HFFc6 (cell line): ENCODE data around the gene BHLHE41. TPM values are rescaled to one million over a fixed set of nuclear protein-coding genes. Genes with fewer than 3 reads are reported as not detected.

Experiments used
- DNase-seq: peaks from one replicate; pipeline ENCODE4 v3.0.0-alpha.2; 2018
- H3K27ac Mint-ChIP-seq: 2 replicates; pipeline ENCODE4 v1.8.0; 2020; ENCODE audit warnings: mild to moderate bottlenecking, mixed read lengths
- H3K27me3 Mint-ChIP-seq: 2 replicates; pipeline ENCODE4 v1.8.0; 2021; ENCODE audit warnings: mild to moderate bottlenecking, moderate library complexity, mixed read lengths; ENCODE audit not compliant: insufficient read depth
- H3K36me3 Mint-ChIP-seq: 2 replicates; pipeline ENCODE4 v1.8.0; 2021; ENCODE audit warnings: low read depth, mixed read lengths
- H3K4me1 Mint-ChIP-seq: 2 replicates; pipeline ENCODE4 v1.8.0; 2020; ENCODE audit warnings: low read depth, mixed read lengths
- H3K4me3 Mint-ChIP-seq: 2 replicates; pipeline ENCODE4 v1.8.0; 2020; ENCODE audit warnings: mild to moderate bottlenecking, moderate library complexity, mixed read lengths
- H3K9me3 Mint-ChIP-seq: 2 replicates; pipeline ENCODE4 v1.8.0; 2020; ENCODE audit warnings: mild to moderate bottlenecking, mixed read lengths
- total RNA-seq, 6 experiments: library from RNA; stranded (reverse); fragmentation: NEBNext Ultra II Directional; extraction: Animal tissue kit (Norgen Biotek cat#: 25700); gene quantifications; 2 replicates in 1 of 6; 3 replicates in 5 of 6; pipeline ENCODE4 v1.2.3, GENCODE V29; 2021
- TF ChIP-seq, protein P1 (sequence below): fragments of 200-600 bp; sonication (generic); IDR thresholded peaks from 2 replicates; pipeline ENCODE4 v1.5.0; 2021; ENCODE audit warnings: antibody characterized with exemption, mild to moderate bottlenecking

The BHLHE41 gene
- total RNA-seq, 6 experiments from 2014 or later, result 12.3 to 17.6 (median 13.8) TPM

DNA sequence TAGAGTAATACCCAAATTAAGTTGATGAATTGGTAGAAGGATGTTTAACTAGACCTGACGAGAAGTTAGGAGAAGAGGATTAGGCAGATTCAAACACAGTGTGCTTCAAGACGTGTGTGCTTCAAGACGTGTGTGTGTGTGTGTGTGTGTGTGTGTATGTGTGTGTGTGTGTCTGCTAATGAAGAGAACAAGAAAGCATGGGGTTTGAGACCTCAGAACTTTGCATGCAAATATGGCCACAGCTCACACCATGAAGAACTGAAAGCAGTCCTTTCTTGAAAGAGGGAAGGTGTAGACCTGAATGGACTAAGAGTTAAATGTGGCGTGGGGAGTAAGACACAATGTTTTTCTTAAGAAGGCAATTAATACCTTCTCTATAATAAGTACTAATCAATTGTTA, 38.1 kb upstream of the BHLHE41 start:
- Mint-ChIP-seq H3K4me1 (no peaks in the 10 kb centered on the region), H3K36me3 (no peaks in the 10 kb centered on the region), H3K27me3 (no peaks in the 10 kb centered on the region; the same call in 1 of the 2 replicates), H3K27ac (no peak overlapping the region), H3K9me3 (no peaks in the 10 kb centered on the region), H3K4me3 (no peak overlapping the region)
- no peak for DNase-seq
- TF ChIP-seq, protein P1, sequence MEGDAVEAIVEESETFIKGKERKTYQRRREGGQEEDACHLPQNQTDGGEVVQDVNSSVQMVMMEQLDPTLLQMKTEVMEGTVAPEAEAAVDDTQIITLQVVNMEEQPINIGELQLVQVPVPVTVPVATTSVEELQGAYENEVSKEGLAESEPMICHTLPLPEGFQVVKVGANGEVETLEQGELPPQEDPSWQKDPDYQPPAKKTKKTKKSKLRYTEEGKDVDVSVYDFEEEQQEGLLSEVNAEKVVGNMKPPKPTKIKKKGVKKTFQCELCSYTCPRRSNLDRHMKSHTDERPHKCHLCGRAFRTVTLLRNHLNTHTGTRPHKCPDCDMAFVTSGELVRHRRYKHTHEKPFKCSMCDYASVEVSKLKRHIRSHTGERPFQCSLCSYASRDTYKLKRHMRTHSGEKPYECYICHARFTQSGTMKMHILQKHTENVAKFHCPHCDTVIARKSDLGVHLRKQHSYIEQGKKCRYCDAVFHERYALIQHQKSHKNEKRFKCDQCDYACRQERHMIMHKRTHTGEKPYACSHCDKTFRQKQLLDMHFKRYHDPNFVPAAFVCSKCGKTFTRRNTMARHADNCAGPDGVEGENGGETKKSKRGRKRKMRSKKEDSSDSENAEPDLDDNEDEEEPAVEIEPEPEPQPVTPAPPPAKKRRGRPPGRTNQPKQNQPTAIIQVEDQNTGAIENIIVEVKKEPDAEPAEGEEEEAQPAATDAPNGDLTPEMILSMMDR, result no peak

DNA sequence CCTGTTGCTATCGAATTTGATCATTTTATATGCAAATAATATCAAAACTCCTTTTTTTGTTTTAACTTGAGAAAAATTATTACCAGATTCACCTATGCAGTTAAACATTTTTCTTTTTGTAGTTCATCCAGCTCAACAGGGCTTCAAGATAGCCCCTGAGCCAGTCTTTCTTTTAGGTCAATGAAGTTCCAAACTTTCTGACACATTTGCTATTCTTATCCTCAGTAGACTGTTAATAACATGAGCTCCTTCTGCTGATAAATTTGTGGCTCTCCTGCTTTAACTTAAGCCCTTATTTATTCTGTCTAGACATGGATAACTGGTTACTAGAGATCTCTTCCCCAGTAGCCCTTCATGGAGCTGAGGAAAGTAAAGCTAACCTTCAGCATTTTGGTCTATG, 37.3 kb upstream of the BHLHE41 start:
- TF ChIP-seq, protein P1, result no peak
- no peak overlapping the region for H3K27ac Mint-ChIP-seq
- no peaks in the 10 kb centered on the region for H3K4me1 Mint-ChIP-seq
- no peaks in the 10 kb centered on the region; the same call in 1 of the 2 replicates for H3K27me3 Mint-ChIP-seq
- H3K9me3 Mint-ChIP-seq, result no peaks in the 10 kb centered on the region
- DNase-seq, result no peak
- H3K4me3 Mint-ChIP-seq, result no peak overlapping the region
- H3K36me3 Mint-ChIP-seq, result no peaks in the 10 kb centered on the region

- Mint-ChIP-seq H3K27me3 (no peaks in the 10 kb centered on the region; the same call in none of the 2 replicates), H3K4me3 (no peak overlapping the region), H3K4me1 (peaks cover 26% of the 10 kb centered on the region), H3K27ac (no peak overlapping the region), H3K9me3 (no peaks in the 10 kb centered on the region), H3K36me3 (no peaks in the 10 kb centered on the region)
- TF ChIP-seq, protein P1, result no peak
- DNase-seq, result no peak
Measured at GRCh38 chr12:26158078-26158764, 33.4 kb upstream of the BHLHE41 start.

- no peak overlapping the region for H3K4me3 Mint-ChIP-seq
- TF ChIP-seq, protein P1, result no peak
- no peak overlapping the region for H3K27ac Mint-ChIP-seq
- DNase-seq, result no peak
- peaks cover 38% of the 10 kb centered on the region for H3K4me1 Mint-ChIP-seq
- no peaks in the 10 kb centered on the region; the same call in none of the 2 replicates for H3K27me3 Mint-ChIP-seq
- H3K36me3 Mint-ChIP-seq, result no peaks in the 10 kb centered on the region
- no peaks in the 10 kb centered on the region for H3K9me3 Mint-ChIP-seq
Measured at GRCh38 chr12:26157001-26157400, 32.2 kb upstream of the BHLHE41 start.

- no peaks in the 10 kb centered on the region; the same call in none of the 2 replicates for H3K27me3 Mint-ChIP-seq
- H3K4me1 Mint-ChIP-seq, result peaks cover 44% of the 10 kb centered on the region
- DNase-seq, result no peak
- no peaks in the 10 kb centered on the region for H3K9me3 Mint-ChIP-seq
- TF ChIP-seq, protein P1, result no peak
- no peaks in the 10 kb centered on the region for H3K36me3 Mint-ChIP-seq
- no peak overlapping the region for H3K4me3 Mint-ChIP-seq
- no peak overlapping the region for H3K27ac Mint-ChIP-seq
Measured at GRCh38 chr12:26156201-26156871, 31.5 kb upstream of the BHLHE41 start.
